Neural cell (in vitro differentiated cells): ENCODE measurements around the gene MFSD6L. TPM values are rescaled to one million over a fixed set of nuclear protein-coding genes. Genes with fewer than 3 reads are reported as not detected.

Experiments used
- H2AFZ ChIP-seq: fragments of 200-600, 300-800 bp; sonication (generic), shearing (Covaris generic); 2 replicates; pipeline ENCODE4 v1.6.0; 2014; ENCODE audit warnings: low read depth, mild to moderate bottlenecking, antibody characterized with exemption, low read length, moderate library complexity
- H3F3A ChIP-seq: fragments of 200-600 bp; shearing (Covaris generic); 2 replicates; pipeline ENCODE4 v1.6.1; 2016; ENCODE audit warnings: mild to moderate bottlenecking, moderate library complexity, mixed read lengths, antibody characterized with exemption, low read length; ENCODE audit not compliant: insufficient read depth, poor library complexity, severe bottlenecking
- H3K27ac ChIP-seq: fragments of 200-600, 300-800 bp; sonication (generic), shearing (Covaris generic); 2 replicates; pipeline ENCODE4 v1.5.1; 2014; ENCODE audit warnings: mild to moderate bottlenecking, low read length, moderate library complexity
- H3K27me3 ChIP-seq: fragments of 300-800, 200-600 bp; sonication (generic), shearing (Covaris generic); 2 replicates; pipeline ENCODE4 v1.6.0; 2014; ENCODE audit warnings: mild to moderate bottlenecking, low read depth, low read length, moderate library complexity; ENCODE audit not compliant: insufficient read depth
- H3K36me3 ChIP-seq: fragments of 300-800, 200-600 bp; sonication (generic), shearing (Covaris generic); 2 replicates; pipeline ENCODE4 v1.5.1; 2014; ENCODE audit warnings: mild to moderate bottlenecking, antibody characterized with exemption, low read length, moderate library complexity; ENCODE audit not compliant: insufficient read depth
- H3K4me2 ChIP-seq: fragments of 300-800, 200-600 bp; sonication (generic), shearing (Covaris generic); 2 replicates; pipeline ENCODE4 v1.6.0; 2014; ENCODE audit warnings: mild to moderate bottlenecking, low read length
- H3K4me3 ChIP-seq: fragments of 300-800, 200-600 bp; sonication (generic), shearing (Covaris generic); 2 replicates; pipeline ENCODE4 v1.5.1; 2014; ENCODE audit warnings: mild to moderate bottlenecking, low read length, moderate library complexity
- H3K79me2 ChIP-seq: fragments of 200-600 bp; shearing (Covaris generic); replicated peaks from 2 replicates; pipeline ENCODE4 v1.6.0; 2014; ENCODE audit warnings: mild to moderate bottlenecking, low read length, moderate library complexity; ENCODE audit not compliant: insufficient read depth
- H3K9ac ChIP-seq: fragments of 300-800, 200-600 bp; sonication (generic), shearing (Covaris generic); 2 replicates; pipeline ENCODE4 v1.6.1; 2016; ENCODE audit warnings: mild to moderate bottlenecking, low read length, mixed read lengths
- H3K9me2 ChIP-seq: fragments of 200-600 bp; shearing (Covaris generic); 2 replicates; pipeline ENCODE4 v1.6.1; 2016; ENCODE audit warnings: mild to moderate bottlenecking, low read length, mixed read lengths; ENCODE audit not compliant: insufficient read depth
- H3K9me3 ChIP-seq: fragments of 200-600, 300-800 bp; sonication (generic), shearing (Covaris generic); 2 replicates; pipeline ENCODE4 v1.6.1; 2016; ENCODE audit warnings: mild to moderate bottlenecking, mixed run types, low read length, moderate library complexity, mixed read lengths
- H4K20me1 ChIP-seq: fragments of 200-600 bp; shearing (Covaris generic); 2 replicates; pipeline ENCODE4 v1.6.1; 2016; ENCODE audit warnings: mild to moderate bottlenecking, mixed run types; ENCODE audit not compliant: insufficient read depth
- EP300 ChIP-seq: fragments of 450-650 bp; conservative IDR thresholded peaks from 2 replicates; pipeline ENCODE4 v1.6.1; 2014; ENCODE audit warnings: antibody characterized with exemption, mild to moderate bottlenecking, moderate library complexity; ENCODE audit not compliant: poor library complexity, severe bottlenecking
- EZH2 ChIP-seq: fragments of 200-600, 300-800 bp; shearing (Covaris generic), sonication (generic); IDR thresholded peaks from 2 replicates; pipeline ENCODE4 v1.6.1; 2014; ENCODE audit warnings: antibody characterized with exemption, low read length, borderline replicate concordance, mild to moderate bottlenecking; ENCODE audit not compliant: insufficient read depth, poor library complexity, severe bottlenecking
- MXI1 ChIP-seq: fragments of 450-650 bp; conservative IDR thresholded peaks from 2 replicates; pipeline ENCODE4 v1.6.1; 2014; ENCODE audit warnings: antibody characterized with exemption, mild to moderate bottlenecking; ENCODE audit not compliant: poor library complexity, severe bottlenecking
- POLR2AphosphoS5 ChIP-seq: IDR thresholded peaks from 2 replicates; pipeline ENCODE4 v1.6.1; 2012
- RAD21 ChIP-seq: fragments of 450-650 bp; conservative IDR thresholded peaks from 2 replicates; pipeline ENCODE4 v1.6.1; 2014; ENCODE audit warnings: antibody characterized with exemption, mild to moderate bottlenecking, moderate library complexity
- SMC3 ChIP-seq: fragments of 450-650 bp; conservative IDR thresholded peaks from 2 replicates; pipeline ENCODE4 v1.6.1; 2014; ENCODE audit warnings: antibody characterized with exemption, mild to moderate bottlenecking, moderate library complexity; ENCODE audit not compliant: poor library complexity
- TAF1 ChIP-seq: IDR thresholded peaks from 2 replicates; pipeline ENCODE4 v1.6.1; 2012; ENCODE audit warnings: low read depth
- polyA plus RNA-seq: library from polyadenylated mRNA; depleted of rRNA; stranded (reverse); fragments of >200 nt; gene quantifications from 2 replicates; pipeline ENCODE4 v1.2.3, GENCODE V29; 2014
- TF ChIP-seq, protein P1 (sequence below): IDR thresholded peaks from 2 replicates; pipeline ENCODE4 v1.6.1; 2012; ENCODE audit warnings: borderline replicate concordance
- TF ChIP-seq, protein P2 (sequence below): fragments of 450-650 bp; IDR thresholded peaks from 2 replicates; pipeline ENCODE4 v1.5.1; 2014; ENCODE audit warnings: antibody characterized with exemption, mild to moderate bottlenecking, moderate library complexity; ENCODE audit not compliant: poor library complexity, severe bottlenecking

The MFSD6L gene
- polyA plus RNA-seq, 1 donor from 2014 or later: not detected

DNA sequence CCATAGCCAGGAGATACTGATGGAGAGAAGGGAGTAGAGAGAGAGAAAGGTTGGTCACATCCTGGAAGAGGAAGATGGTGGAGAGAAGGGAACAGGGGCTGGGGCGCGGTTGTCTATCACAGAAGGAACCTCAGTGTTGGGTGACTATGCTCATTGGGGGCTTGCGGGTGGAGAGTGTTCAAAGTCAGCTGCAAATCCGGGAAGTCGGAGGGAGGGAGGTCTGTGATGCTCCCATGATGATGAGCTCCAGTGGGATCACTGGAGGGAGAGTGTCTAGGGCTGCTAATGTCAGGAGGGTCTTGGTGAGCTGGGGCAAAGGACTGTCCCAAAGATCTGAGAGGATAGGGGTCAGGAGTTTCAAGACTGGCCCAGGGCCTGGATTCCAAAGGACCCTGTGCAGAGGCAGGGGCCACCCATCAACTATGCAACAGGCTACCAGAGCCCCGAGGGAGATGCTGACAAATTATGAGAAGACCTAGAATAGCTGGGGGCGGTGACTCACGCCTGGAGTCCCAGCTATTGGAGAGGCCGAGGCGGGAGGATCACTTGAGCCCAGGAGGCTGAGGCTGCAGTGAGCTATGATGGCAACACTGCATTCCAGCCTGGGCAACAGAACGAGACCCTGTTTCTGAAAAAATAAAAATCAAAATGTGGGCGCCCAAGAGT, 43.4 kb downstream of the MFSD6L start (continued):
- no peak for TF ChIP-seq EZH2

DNA sequence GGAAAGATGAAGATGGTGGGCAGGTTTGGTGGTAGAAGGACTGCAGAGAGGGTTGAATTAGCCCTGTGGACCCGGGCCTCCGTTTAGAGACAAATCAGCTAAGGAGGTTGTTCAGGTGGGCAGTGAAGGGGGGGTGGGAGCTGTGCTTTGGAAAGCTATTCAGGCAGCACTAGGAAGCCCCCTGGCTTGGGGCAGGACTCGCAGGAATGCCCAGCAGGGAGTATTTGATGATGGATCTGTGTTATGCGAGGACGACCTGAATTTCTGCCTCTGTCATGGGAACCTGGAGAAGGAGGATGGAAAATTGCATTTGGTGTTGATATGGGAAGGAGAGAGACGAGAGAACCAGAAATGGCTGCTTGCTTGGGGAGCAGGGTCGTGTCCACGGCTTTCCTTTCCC, 44.3 kb downstream of the MFSD6L start:
- H3K9me2 ChIP-seq: no peaks in the 10 kb centered on the region
- no peak overlapping the region for H3K27ac ChIP-seq
- H4K20me1 ChIP-seq: no peaks in the 10 kb centered on the region
- no peaks in the 10 kb centered on the region for H3K36me3 ChIP-seq
- no peaks in the 10 kb centered on the region for H3F3A ChIP-seq
- no peak overlapping the region for H3K4me2 ChIP-seq
- no peak overlapping the region for H3K9ac ChIP-seq
- H3K9me3 ChIP-seq: no peaks in the 10 kb centered on the region
- H3K79me2 ChIP-seq: no peaks in the 10 kb centered on the region
- TF ChIP-seq EZH2 (no peak), TAF1 (no peak)
- H3K27me3 ChIP-seq: no peaks in the 10 kb centered on the region
- no peak overlapping the region for H3K4me3 ChIP-seq
- no peak overlapping the region for H2AFZ ChIP-seq

DNA sequence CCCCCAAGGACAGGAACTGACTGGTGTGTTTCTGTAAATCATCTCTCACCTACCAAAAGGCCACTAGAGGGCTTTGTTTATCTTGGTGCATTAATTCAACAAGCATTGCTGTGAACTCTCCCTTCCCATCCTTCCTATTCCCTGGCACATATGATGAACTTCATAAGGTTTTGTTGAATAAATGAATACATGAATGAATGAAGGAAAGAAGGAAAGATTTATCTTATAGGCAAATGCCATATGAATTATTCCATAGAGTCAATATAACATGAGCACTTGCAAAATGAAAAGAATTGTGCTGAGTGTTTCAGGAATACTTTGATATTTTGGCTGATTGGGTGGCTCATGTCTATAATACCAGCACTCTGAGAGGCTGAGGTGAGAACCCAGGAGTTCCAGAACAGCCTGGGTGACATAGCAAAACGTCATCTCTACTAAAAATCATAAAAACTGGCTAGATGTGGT, 45.2 kb downstream of the MFSD6L start:
- H3K9me3 ChIP-seq: no peaks in the 10 kb centered on the region
- TF ChIP-seq, protein P1, sequence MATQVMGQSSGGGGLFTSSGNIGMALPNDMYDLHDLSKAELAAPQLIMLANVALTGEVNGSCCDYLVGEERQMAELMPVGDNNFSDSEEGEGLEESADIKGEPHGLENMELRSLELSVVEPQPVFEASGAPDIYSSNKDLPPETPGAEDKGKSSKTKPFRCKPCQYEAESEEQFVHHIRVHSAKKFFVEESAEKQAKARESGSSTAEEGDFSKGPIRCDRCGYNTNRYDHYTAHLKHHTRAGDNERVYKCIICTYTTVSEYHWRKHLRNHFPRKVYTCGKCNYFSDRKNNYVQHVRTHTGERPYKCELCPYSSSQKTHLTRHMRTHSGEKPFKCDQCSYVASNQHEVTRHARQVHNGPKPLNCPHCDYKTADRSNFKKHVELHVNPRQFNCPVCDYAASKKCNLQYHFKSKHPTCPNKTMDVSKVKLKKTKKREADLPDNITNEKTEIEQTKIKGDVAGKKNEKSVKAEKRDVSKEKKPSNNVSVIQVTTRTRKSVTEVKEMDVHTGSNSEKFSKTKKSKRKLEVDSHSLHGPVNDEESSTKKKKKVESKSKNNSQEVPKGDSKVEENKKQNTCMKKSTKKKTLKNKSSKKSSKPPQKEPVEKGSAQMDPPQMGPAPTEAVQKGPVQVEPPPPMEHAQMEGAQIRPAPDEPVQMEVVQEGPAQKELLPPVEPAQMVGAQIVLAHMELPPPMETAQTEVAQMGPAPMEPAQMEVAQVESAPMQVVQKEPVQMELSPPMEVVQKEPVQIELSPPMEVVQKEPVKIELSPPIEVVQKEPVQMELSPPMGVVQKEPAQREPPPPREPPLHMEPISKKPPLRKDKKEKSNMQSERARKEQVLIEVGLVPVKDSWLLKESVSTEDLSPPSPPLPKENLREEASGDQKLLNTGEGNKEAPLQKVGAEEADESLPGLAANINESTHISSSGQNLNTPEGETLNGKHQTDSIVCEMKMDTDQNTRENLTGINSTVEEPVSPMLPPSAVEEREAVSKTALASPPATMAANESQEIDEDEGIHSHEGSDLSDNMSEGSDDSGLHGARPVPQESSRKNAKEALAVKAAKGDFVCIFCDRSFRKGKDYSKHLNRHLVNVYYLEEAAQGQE: no peak
- TF ChIP-seq EZH2: no peak
- TF ChIP-seq, protein P2, sequence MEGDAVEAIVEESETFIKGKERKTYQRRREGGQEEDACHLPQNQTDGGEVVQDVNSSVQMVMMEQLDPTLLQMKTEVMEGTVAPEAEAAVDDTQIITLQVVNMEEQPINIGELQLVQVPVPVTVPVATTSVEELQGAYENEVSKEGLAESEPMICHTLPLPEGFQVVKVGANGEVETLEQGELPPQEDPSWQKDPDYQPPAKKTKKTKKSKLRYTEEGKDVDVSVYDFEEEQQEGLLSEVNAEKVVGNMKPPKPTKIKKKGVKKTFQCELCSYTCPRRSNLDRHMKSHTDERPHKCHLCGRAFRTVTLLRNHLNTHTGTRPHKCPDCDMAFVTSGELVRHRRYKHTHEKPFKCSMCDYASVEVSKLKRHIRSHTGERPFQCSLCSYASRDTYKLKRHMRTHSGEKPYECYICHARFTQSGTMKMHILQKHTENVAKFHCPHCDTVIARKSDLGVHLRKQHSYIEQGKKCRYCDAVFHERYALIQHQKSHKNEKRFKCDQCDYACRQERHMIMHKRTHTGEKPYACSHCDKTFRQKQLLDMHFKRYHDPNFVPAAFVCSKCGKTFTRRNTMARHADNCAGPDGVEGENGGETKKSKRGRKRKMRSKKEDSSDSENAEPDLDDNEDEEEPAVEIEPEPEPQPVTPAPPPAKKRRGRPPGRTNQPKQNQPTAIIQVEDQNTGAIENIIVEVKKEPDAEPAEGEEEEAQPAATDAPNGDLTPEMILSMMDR: no peak
- no peak for TF ChIP-seq POLR2AphosphoS5
- TF ChIP-seq TAF1: no peak
- no peak for TF ChIP-seq EP300
- TF ChIP-seq MXI1: no peak
- TF ChIP-seq SMC3: no peak
- no peak for TF ChIP-seq RAD21
- H3K9me2 ChIP-seq: no peaks in the 10 kb centered on the region
- no peaks in the 10 kb centered on the region for H3K79me2 ChIP-seq
- no peak overlapping the region for H3K4me3 ChIP-seq
- H3K9ac ChIP-seq: no peak overlapping the region
- no peaks in the 10 kb centered on the region for H3K36me3 ChIP-seq
- H3K27me3 ChIP-seq: no peaks in the 10 kb centered on the region
- H3K27ac ChIP-seq: no peak overlapping the region
- no peaks in the 10 kb centered on the region for H4K20me1 ChIP-seq
- no peak overlapping the region for H2AFZ ChIP-seq
- H3K4me2 ChIP-seq: no peak overlapping the region
- no peaks in the 10 kb centered on the region for H3F3A ChIP-seq
